ENCODE results near the gene RHBDD1. TPM values are rescaled to one million over a fixed set of nuclear protein-coding genes. Genes with fewer than 3 reads are reported as not detected.

RHBDD1 gene
- total and polyA plus RNA-seq, 12 donors = 3.9 to 47.8 (median 25.9) TPM

DNA sequence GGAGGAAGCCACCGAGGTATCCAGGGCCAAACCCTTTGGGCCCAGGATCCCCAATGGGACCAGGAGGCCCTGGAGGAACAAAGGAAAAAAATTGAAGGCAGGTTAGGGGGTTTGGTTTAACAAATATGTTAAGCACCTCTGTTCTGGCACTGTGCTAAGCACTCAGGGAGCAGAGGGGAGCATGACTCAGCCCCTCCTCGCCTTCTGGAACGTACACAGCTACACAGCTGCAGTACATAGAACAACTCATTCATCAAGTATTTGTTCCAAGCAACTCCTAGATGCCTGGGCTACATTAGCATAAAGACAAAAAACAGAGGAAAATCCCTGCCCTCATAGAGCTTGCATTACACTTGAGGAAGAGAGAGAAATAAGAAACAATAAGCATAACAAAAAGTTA lies 174.6 kb downstream of the RHBDD1 start:
- no peak overlapping the region for H3K4me3 ChIP-seq
- H3K36me3 ChIP-seq (replicated peaks in 1 of 2) = no peaks in the 10 kb centered on the region
- no peak for TF ChIP-seq POLR2A (IDR thresholded peaks at IDR 0.05)
- TF ChIP-seq, protein P1, sequence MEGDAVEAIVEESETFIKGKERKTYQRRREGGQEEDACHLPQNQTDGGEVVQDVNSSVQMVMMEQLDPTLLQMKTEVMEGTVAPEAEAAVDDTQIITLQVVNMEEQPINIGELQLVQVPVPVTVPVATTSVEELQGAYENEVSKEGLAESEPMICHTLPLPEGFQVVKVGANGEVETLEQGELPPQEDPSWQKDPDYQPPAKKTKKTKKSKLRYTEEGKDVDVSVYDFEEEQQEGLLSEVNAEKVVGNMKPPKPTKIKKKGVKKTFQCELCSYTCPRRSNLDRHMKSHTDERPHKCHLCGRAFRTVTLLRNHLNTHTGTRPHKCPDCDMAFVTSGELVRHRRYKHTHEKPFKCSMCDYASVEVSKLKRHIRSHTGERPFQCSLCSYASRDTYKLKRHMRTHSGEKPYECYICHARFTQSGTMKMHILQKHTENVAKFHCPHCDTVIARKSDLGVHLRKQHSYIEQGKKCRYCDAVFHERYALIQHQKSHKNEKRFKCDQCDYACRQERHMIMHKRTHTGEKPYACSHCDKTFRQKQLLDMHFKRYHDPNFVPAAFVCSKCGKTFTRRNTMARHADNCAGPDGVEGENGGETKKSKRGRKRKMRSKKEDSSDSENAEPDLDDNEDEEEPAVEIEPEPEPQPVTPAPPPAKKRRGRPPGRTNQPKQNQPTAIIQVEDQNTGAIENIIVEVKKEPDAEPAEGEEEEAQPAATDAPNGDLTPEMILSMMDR (IDR thresholded peaks at IDR 0.05) = no peak
- H3K27me3 ChIP-seq = no peaks in the 10 kb centered on the region
- no peaks in the 10 kb centered on the region for H3K9me3 ChIP-seq (replicated peaks in 1 of 3)
- no peaks in the 10 kb centered on the region for H3K4me1 ChIP-seq (replicated peaks in 1 of 2)
- no peak overlapping the region for H3K27ac ChIP-seq
- intact Hi-C loops (cut with DNase I) = no loop called here
- WGBS, 4 donors = 57 to 70% (median 68%) methylated on average over 3 of the region's 3 CpGs
- no peak for DNase-seq

- Histone ChIP-seq H3K27ac (no peak overlapping the region), H3K27me3 (no peaks in the 10 kb centered on the region), H3K4me1 (replicated peaks in 1 of 2) (no peaks in the 10 kb centered on the region), H3K36me3 (replicated peaks in 1 of 2) (no peaks in the 10 kb centered on the region), H3K4me3 (no peak overlapping the region), H3K9me3 (replicated peaks in 1 of 3) (no peaks in the 10 kb centered on the region)
- TF ChIP-seq, protein P1 (IDR thresholded peaks at IDR 0.05) = no peak
- no peak for TF ChIP-seq POLR2A (IDR thresholded peaks at IDR 0.05)
- intact Hi-C loops (cut with DNase I) = no loop called here
- DNase-seq = no peak
- WGBS, 4 donors = 89 to 93% (median 91%) methylated on average over 9 of the region's 9 CpGs
Measured at GRCh38 chr2:227013330-227013729, 177.5 kb downstream of the RHBDD1 start.

DNA sequence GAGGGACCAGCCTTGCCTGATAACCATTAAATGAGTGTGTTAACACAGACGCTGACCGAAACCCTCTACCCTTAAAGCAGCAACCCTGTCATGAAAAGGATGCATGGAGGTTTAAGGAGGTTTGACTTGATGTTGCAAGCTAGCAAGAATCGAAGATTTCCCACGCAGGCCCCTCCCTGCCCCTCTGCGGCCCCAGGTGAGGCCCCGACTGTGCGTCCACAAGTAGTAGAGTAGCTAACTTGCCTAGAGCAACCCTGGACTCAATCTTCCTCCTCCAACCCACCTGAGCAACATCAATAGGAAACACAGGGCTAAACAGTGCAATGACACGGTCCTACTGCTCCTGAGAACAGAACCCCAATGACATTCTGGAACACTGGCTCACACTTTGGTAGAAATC lies 178.0 kb downstream of the RHBDD1 start:
- H3K4me1 ChIP-seq (replicated peaks in 1 of 2) = no peaks in the 10 kb centered on the region

GRCh38 chr2:227016894-227017293 lies 181.0 kb downstream of the RHBDD1 start:
- no peaks in the 10 kb centered on the region for H3K27me3 ChIP-seq
- H3K4me1 ChIP-seq (replicated peaks in 1 of 2) = no peaks in the 10 kb centered on the region
- no peak for DNase-seq
- no peak for TF ChIP-seq POLR2A (IDR thresholded peaks at IDR 0.05)
- TF ChIP-seq, protein P1 (IDR thresholded peaks at IDR 0.05) = no peak
- H3K27ac ChIP-seq = no peak overlapping the region
- WGBS, 4 donors = 62 to 78% (median 70%) methylated on average over 3 to 4 of the region's 4 CpGs
- no peak overlapping the region for H3K4me3 ChIP-seq
- H3K9me3 ChIP-seq (replicated peaks in 1 of 3) = no peaks in the 10 kb centered on the region
- no peaks in the 10 kb centered on the region for H3K36me3 ChIP-seq (replicated peaks in 1 of 2)
- intact Hi-C loops (cut with DNase I) = no loop called here

More for the DNA sequence above, 178.0 kb downstream of the RHBDD1 start:
- H3K9me3 ChIP-seq (replicated peaks in 1 of 3) = no peaks in the 10 kb centered on the region
- intact Hi-C loops (cut with DNase I) = no loop called here
- H3K27me3 ChIP-seq = no peaks in the 10 kb centered on the region
- no peak overlapping the region for H3K4me3 ChIP-seq
- WGBS, 4 donors = 88 to 95% (median 94%) methylated on average over 5 to 8 of the region's 8 CpGs
- no peak for DNase-seq
- H3K36me3 ChIP-seq (replicated peaks in 1 of 2) = no peaks in the 10 kb centered on the region
- TF ChIP-seq, protein P1 (IDR thresholded peaks at IDR 0.05) = no peak
- no peak for TF ChIP-seq POLR2A (IDR thresholded peaks at IDR 0.05)
- H3K27ac ChIP-seq = no peak overlapping the region
